ENCODE results near the gene SPATS2L. TPM values are rescaled to one million over a fixed set of nuclear protein-coding genes. Genes with fewer than 3 reads are reported as not detected.

The SPATS2L gene
- total RNA-seq, 1 donor from 2014 or later = 77.3 TPM

GRCh38 chr2:200463452-200463851, 157.0 kb downstream of the SPATS2L start:
- Histone ChIP-seq H3K36me3 (ENCODE audit: control insufficient read depth, insufficient read depth, low read length) (no peaks in the 10 kb centered on the region), H3K4me3 (ENCODE audit: low read depth, low read length) (no peak overlapping the region), H3K27me3 (ENCODE audit: control insufficient read depth, insufficient read depth, low read length) (no peaks in the 10 kb centered on the region)
- no peak for TF ChIP-seq CTCF (IDR thresholded peaks at IDR 0.05; ENCODE audit: insufficient read depth, low read length, poor library complexity, severe bottlenecking)
- no peak for DNase-seq (ENCODE audit: low read depth)

- H3K27me3 ChIP-seq (ENCODE audit: control insufficient read depth, insufficient read depth, low read length) = no peaks in the 10 kb centered on the region
- TF ChIP-seq CTCF (IDR thresholded peaks at IDR 0.05; ENCODE audit: insufficient read depth, low read length, poor library complexity, severe bottlenecking) = no peak
- DNase-seq (ENCODE audit: low read depth) = no peak
- H3K36me3 ChIP-seq (ENCODE audit: control insufficient read depth, insufficient read depth, low read length) = no peaks in the 10 kb centered on the region
- H3K4me3 ChIP-seq (ENCODE audit: low read depth, low read length) = no peak overlapping the region
These were observed 160.2 kb downstream of the SPATS2L start for GRCh38 chr2:200466425-200467418.

GRCh38 chr2:200467806-200468681, 161.6 kb downstream of the SPATS2L start:
- TF ChIP-seq CTCF (IDR thresholded peaks at IDR 0.05; ENCODE audit: insufficient read depth, low read length, poor library complexity, severe bottlenecking) = no peak
- Histone ChIP-seq H3K27me3 (ENCODE audit: control insufficient read depth, insufficient read depth, low read length) (no peaks in the 10 kb centered on the region), H3K4me3 (ENCODE audit: low read depth, low read length) (no peak overlapping the region), H3K36me3 (ENCODE audit: control insufficient read depth, insufficient read depth, low read length) (no peaks in the 10 kb centered on the region)
- no peak for DNase-seq (ENCODE audit: low read depth)

- no peak for TF ChIP-seq CTCF (IDR thresholded peaks at IDR 0.05; ENCODE audit: insufficient read depth, low read length, poor library complexity, severe bottlenecking)
- peak; percentile 73 for DNase-seq (ENCODE audit: low read depth)
- Histone ChIP-seq H3K4me3 (ENCODE audit: low read depth, low read length) (no peak overlapping the region), H3K36me3 (ENCODE audit: control insufficient read depth, insufficient read depth, low read length) (peaks cover under 1% of the 10 kb centered on the region), H3K27me3 (ENCODE audit: control insufficient read depth, insufficient read depth, low read length) (no peaks in the 10 kb centered on the region)
These were observed 163.3 kb downstream of the SPATS2L start for GRCh38 chr2:200469708-200470211.

GRCh38 chr2:200470230-200470629, 163.7 kb downstream of the SPATS2L start:
- no peak for TF ChIP-seq CTCF (IDR thresholded peaks at IDR 0.05; ENCODE audit: insufficient read depth, low read length, poor library complexity, severe bottlenecking)
- Histone ChIP-seq H3K4me3 (ENCODE audit: low read depth, low read length) (no peak overlapping the region), H3K27me3 (ENCODE audit: control insufficient read depth, insufficient read depth, low read length) (no peaks in the 10 kb centered on the region), H3K36me3 (ENCODE audit: control insufficient read depth, insufficient read depth, low read length) (peaks cover 1% of the 10 kb centered on the region)
- DNase-seq (ENCODE audit: low read depth) = no peak
